IMR-90 (cell line): Measurements from ENCODE around the gene MRPL38. TPM values are rescaled to one million over a fixed set of nuclear protein-coding genes. Genes with fewer than 3 reads are reported as not detected.

Experiments used
- ATAC-seq: fragments of 200-7000 bp; cut with Tn5 transposase; 2 replicates; pipeline ENCODE4 v1.9.1; 2020; ENCODE audit warnings: low read depth, mild to moderate bottlenecking, moderate library complexity
- BruUV-seq: library from RNA; stranded (reverse); fragments of 400-500 nt; replicated peaks from 2 replicates; lab custom pipeline; 2021; lab: Mats Ljungman, UMichigan
- CTCF ChIA-PET: fragments of 300-600 bp; formaldehyde crosslinking; extraction: SDS; loops from one replicate; lab custom pipeline; 2021; ENCODE audit warnings: antibody characterized with exemption; lab: Yijun Ruan, JAX
- POLR2A ChIA-PET: fragments of 300-600 bp; sonication (Branson Sonifier 250); formaldehyde crosslinking; loops from one replicate; lab custom pipeline; 2022; ENCODE audit warnings: antibody characterized with exemption; ENCODE audit not compliant: unreplicated experiment; lab: Charles Lee
- DNase-seq: peaks from one replicate; pipeline ENCODE4 v3.0.0; 2013
- H2AFZ ChIP-seq: replicated peaks from 2 replicates; pipeline ENCODE3; 2013; ENCODE audit warnings: low read length, mild to moderate bottlenecking; ENCODE audit not compliant: poor library complexity
- H2AK5ac ChIP-seq: 2 replicates; pipeline ENCODE4 v1.6.1; 2013; ENCODE audit warnings: low read depth, low read length, inconsistent platforms
- H2AK9ac ChIP-seq: replicated peaks from 2 replicates; pipeline ENCODE3; 2013; ENCODE audit warnings: mild to moderate bottlenecking, low read depth, low read length, moderate library complexity; ENCODE audit not compliant: poor library complexity
- H2BK120ac ChIP-seq: 2 replicates; pipeline ENCODE4 v1.6.1; 2013; ENCODE audit warnings: low read depth, low read length, inconsistent platforms
- H2BK15ac ChIP-seq: 3 replicates; pipeline ENCODE4 v1.6.1; 2013; ENCODE audit warnings: low read depth, low read length, inconsistent platforms
- H2BK20ac ChIP-seq: 2 replicates; pipeline ENCODE4 v1.6.1; 2013; ENCODE audit warnings: low read depth, mild to moderate bottlenecking, inconsistent platforms, low read length, moderate library complexity
- H2BK5ac ChIP-seq: 2 replicates; pipeline ENCODE4 v1.6.1; 2013; ENCODE audit warnings: mild to moderate bottlenecking, low read depth, low read length, inconsistent platforms; ENCODE audit not compliant: poor library complexity, severe bottlenecking
- H3K14ac ChIP-seq: replicated peaks from 2 replicates; pipeline ENCODE4 v1.6.1; 2013; ENCODE audit warnings: low read depth, low read length, inconsistent platforms
- H3K18ac ChIP-seq: 2 replicates; pipeline ENCODE4 v1.6.1; 2013; ENCODE audit warnings: low read depth, low read length, control low read depth
- H3K23ac ChIP-seq: 2 replicates; pipeline ENCODE4 v1.6.1; 2013; ENCODE audit warnings: low read depth, low read length, inconsistent platforms
- H3K27ac ChIP-seq: 2 replicates; pipeline ENCODE4 v1.5.1; 2013; ENCODE audit warnings: mild to moderate bottlenecking, control low read depth, low read length; ENCODE audit not compliant: insufficient read depth
- H3K27me3 ChIP-seq: 2 replicates; pipeline ENCODE4 v1.6.1; 2013; ENCODE audit warnings: low read length; ENCODE audit not compliant: control insufficient read depth, insufficient read depth
- H3K36me3 ChIP-seq: 2 replicates; pipeline ENCODE4 v1.6.1; 2013; ENCODE audit warnings: low read length, mixed read lengths; ENCODE audit not compliant: control insufficient read depth, insufficient read depth
- H3K4ac ChIP-seq: 2 replicates; pipeline ENCODE4 v1.6.1; 2013; ENCODE audit warnings: low read depth, low read length, inconsistent platforms
- H3K4me1 ChIP-seq: 2 replicates; pipeline ENCODE4 v1.6.1; 2013; ENCODE audit warnings: low read length, mixed read lengths; ENCODE audit not compliant: control insufficient read depth, insufficient read depth
- H3K4me2 ChIP-seq: 2 replicates; pipeline ENCODE4 v1.6.1; 2013; ENCODE audit warnings: low read depth, mild to moderate bottlenecking, control low read depth, low read length, moderate library complexity
- H3K4me3 ChIP-seq: 2 replicates; pipeline ENCODE4 v1.5.1; 2013; ENCODE audit warnings: low read depth, mild to moderate bottlenecking, control low read depth, low read length, moderate library complexity; ENCODE audit not compliant: insufficient read depth
- H3K56ac ChIP-seq: 2 replicates; pipeline ENCODE4 v1.6.1; 2013; ENCODE audit warnings: low read length, inconsistent platforms; ENCODE audit not compliant: insufficient read depth; ENCODE audit errors: extremely low read depth
- H3K79me1 ChIP-seq, 2 experiments: 2 replicates each; pipeline ENCODE4 v1.6.1; 2013; ENCODE audit warnings: low read length in 2 of 2, inconsistent platforms in 1 of 2, low read depth in 1 of 2
- H3K9ac ChIP-seq: 2 replicates; pipeline ENCODE4 v1.6.1; 2013; ENCODE audit warnings: low read depth, low read length, control low read depth
- H3K9me1 ChIP-seq: 2 replicates; pipeline ENCODE4 v1.6.1; 2013; ENCODE audit warnings: low read length, inconsistent platforms; ENCODE audit not compliant: insufficient read depth
- H3K9me3 ChIP-seq: 2 replicates; pipeline ENCODE4 v1.6.1; 2013; ENCODE audit warnings: low read length; ENCODE audit not compliant: control insufficient read depth, insufficient read depth
- H4K20me1 ChIP-seq: 2 replicates; pipeline ENCODE4 v1.6.1; 2013; ENCODE audit warnings: low read length, inconsistent platforms; ENCODE audit not compliant: insufficient read depth
- H4K5ac ChIP-seq: 2 replicates; pipeline ENCODE4 v1.6.1; 2013; ENCODE audit warnings: mild to moderate bottlenecking, low read depth, low read length, control low read depth
- H4K8ac ChIP-seq, 2 experiments: 2 replicates each; pipeline ENCODE4 v1.6.1; 2013; ENCODE audit warnings: low read depth in 2 of 2, low read length in 2 of 2, control low read depth in 1 of 2, inconsistent platforms in 1 of 2
- H4K91ac ChIP-seq: 2 replicates; pipeline ENCODE4 v1.6.1; 2013; ENCODE audit warnings: low read depth, low read length, inconsistent platforms; ENCODE audit not compliant: insufficient read depth
- CEBPB ChIP-seq: IDR thresholded peaks from 2 replicates; pipeline ENCODE4 v1.6.1; 2012; ENCODE audit warnings: low read depth, low read length, improper control_type of control experiment
- CTCF ChIP-seq: conservative IDR thresholded peaks from 2 replicates; pipeline ENCODE4 v1.5.1; 2012; ENCODE audit warnings: mild to moderate bottlenecking, low read depth, low read length, improper control_type of control experiment
- ELK1 ChIP-seq: fragments of 150-350 bp; IDR thresholded peaks from 2 replicates; pipeline ENCODE4 v1.6.1; 2016; ENCODE audit warnings: low read depth, mild to moderate bottlenecking, low read length, moderate library complexity, borderline replicate concordance
- FOS ChIP-seq: fragments of 150-350 bp; IDR thresholded peaks from 2 replicates; pipeline ENCODE4 v1.6.1; 2016; ENCODE audit warnings: low read depth, low read length
- MAZ ChIP-seq: IDR thresholded peaks from 2 replicates; pipeline ENCODE4 v1.6.1; 2012; ENCODE audit warnings: low read depth, mild to moderate bottlenecking, low read length, improper control_type of control experiment, moderate library complexity, borderline replicate concordance
- NFE2L2 ChIP-seq: fragments of 150-350 bp; IDR thresholded peaks from 2 replicates; pipeline ENCODE4 v1.6.1; 2016; ENCODE audit warnings: low read depth, mild to moderate bottlenecking, low read length
- POLR2A ChIP-seq: IDR thresholded peaks from 2 replicates; pipeline ENCODE4 v1.6.1; 2012; ENCODE audit warnings: mild to moderate bottlenecking, low read depth, low read length
- RCOR1 ChIP-seq: IDR thresholded peaks from 2 replicates; pipeline ENCODE4 v1.6.1; 2012; ENCODE audit warnings: mild to moderate bottlenecking, low read length, improper control_type of control experiment; ENCODE audit not compliant: insufficient replicate concordance
- SMC3 ChIP-seq: fragments of 150-350 bp; IDR thresholded peaks from 2 replicates; pipeline ENCODE4 v1.6.1; 2016; ENCODE audit warnings: low read depth, mild to moderate bottlenecking, antibody characterized with exemption, low read length, moderate library complexity
- WGBS, 2 experiments: methylation state at CpG; one replicate each; pipeline versions ENCODE4 v1.1.5 to v1.1.7; 2013; ENCODE audit warnings: missing lambda C conversion rate in 2 of 2; ENCODE audit not compliant: insufficient read length in 1 of 2; ENCODE audit errors: extremely low coverage in 2 of 2; 5-methylcytosine and 5-hydroxymethylcytosine counted together
- dilution Hi-C: fragments of 300-500 bp; cut with HindIII; formaldehyde crosslinking; loops from one replicate; pipeline ENCODE4 v1.14.3; 2018; ENCODE audit warnings: low sequenced_read_pairs; ENCODE audit not compliant: unreplicated experiment
- in situ Hi-C: fragments of 300-500 bp; cut with MboI; formaldehyde crosslinking; loops from 3 replicates; pipeline ENCODE4 v1.14.3; 2019; ENCODE audit warnings: low sequenced_read_pairs, inconsistent platforms, mixed read lengths
- intact Hi-C: fragments of 100-400 bp; cut with micrococcal nuclease; formaldehyde crosslinking; loops from 2 replicates; pipeline ENCODE4 v1.10.0; 2022
- polyA plus RNA-seq, 3 experiments: library from polyadenylated mRNA; depleted of rRNA; stranded (reverse); fragments of >200 nt; gene quantifications; 2 replicates each; pipeline ENCODE4 v1.2.3, GENCODE V29; 2012; ENCODE audit warnings: low replicate concordance in 1 of 3
- total RNA-seq: library from RNA; depleted of rRNA; stranded (reverse); fragments of >200 nt; gene quantifications from 2 replicates; pipeline ENCODE4 v1.2.3, GENCODE V29; 2012

MRPL38 gene
- total and polyA plus RNA-seq, 2 of the 4 experiments (the other 2 are of a cell fraction), result 13.3 to 42.5 TPM

GRCh38 chr17:75891022-75891604 lies 13.6 kb downstream of the MRPL38 start:
- peaks cover 9 to 38% of the 10 kb centered on the region in 2 experiments; a peak in 3 of 4 replicates for H3K79me1 ChIP-seq
- no peak overlapping the region for H2BK15ac ChIP-seq
- no peak overlapping the region for H3K4me3 ChIP-seq
- TF ChIP-seq MAZ, result no peak
- no peak for TF ChIP-seq RCOR1
- no peak for TF ChIP-seq CTCF
- no peak for TF ChIP-seq POLR2A
- TF ChIP-seq ELK1, result no peak
- TF ChIP-seq CEBPB, result no peak
- TF ChIP-seq FOS, result no peak
- no peak for TF ChIP-seq SMC3
- no peak for TF ChIP-seq NFE2L2
- no peak overlapping the region for H4K5ac ChIP-seq
- H3K4ac ChIP-seq, result no peak overlapping the region
- dilution Hi-C loops (no loop called here), intact Hi-C loops (no loop called here), in situ Hi-C loops (no loop called here)
- no peak for DNase-seq
- no TSS peak for BruUV-seq
- H3K56ac ChIP-seq, result no peak overlapping the region
- H2AFZ ChIP-seq, result no peak overlapping the region
- no peak overlapping the region for H3K14ac ChIP-seq
- no peak overlapping the region for H3K27ac ChIP-seq
- no peak overlapping the region for H2AK9ac ChIP-seq
- no peak overlapping the region for H2BK20ac ChIP-seq
- ATAC-seq, result no peak
- H3K36me3 ChIP-seq, result peaks cover 19% of the 10 kb centered on the region
- H4K20me1 ChIP-seq, result peaks cover 4% of the 10 kb centered on the region; the same call in 1 of the 2 replicates
- H3K4me2 ChIP-seq, result no peak overlapping the region
- no peak overlapping the region for H2BK120ac ChIP-seq
- H2BK5ac ChIP-seq, result no peak overlapping the region
- no peak overlapping the region; the same call in 1 of the 2 replicates for H2AK5ac ChIP-seq
- H3K18ac ChIP-seq, result no peak overlapping the region
- ChIA-PET CTCF (no interaction called here), POLR2A (no interaction called here)
- whole genome bisulfite sequencing, 2 experiments, result 95% methylated on average over 15 of the region's 31 CpGs; no CpG with 5 or more reads in 1 of the 2 experiments
- H4K91ac ChIP-seq, result no peak overlapping the region
- H3K4me1 ChIP-seq, result peaks cover 5% of the 10 kb centered on the region; the same call in 1 of the 2 replicates
- peaks cover 12% of the 10 kb centered on the region; the same call in 1 of the 2 replicates for H3K9me1 ChIP-seq
- H3K23ac ChIP-seq, result no peak overlapping the region
- H3K9ac ChIP-seq, result no peak overlapping the region
- no peak overlapping the region for H4K8ac ChIP-seq
- no peaks in the 10 kb centered on the region for H3K9me3 ChIP-seq
- H3K27me3 ChIP-seq, result no peaks in the 10 kb centered on the region
